Heart right ventricle (tissue), 16 donors: Measurements from ENCODE around the gene ST6GALNAC3. TPM values are rescaled to one million over a fixed set of nuclear protein-coding genes. Genes with fewer than 3 reads are reported as not detected.

Source experiments
- ATAC-seq, 8 donors: fragments of 200-7000 bp; cut with Tn5 transposase; one replicate each; pipeline ENCODE4 v1.9.1; 2020; ENCODE audit warnings: mild to moderate bottlenecking in 8 of 8, moderate library complexity in 8 of 8, moderate number of reproducible peaks in 1 of 8
- DNase-seq, 2 donors: peaks; one replicate each; pipeline ENCODE4 v3.0.0-alpha.2; 2020
- H3K27ac ChIP-seq, 10 donors: fragments of 200-600 bp; sonication (generic) in 2 of 10; one replicate each; pipeline versions ENCODE4 v1.5.0 to v1.8.0; 2020 to 2022; ENCODE audit warnings: mild to moderate bottlenecking in 3 of 10
- H3K27me3 ChIP-seq, 7 donors: fragments of 200-600 bp; one replicate each; pipeline ENCODE4 v1.8.0; 2021 to 2022; ENCODE audit warnings: mild to moderate bottlenecking in 2 of 7
- H3K36me3 ChIP-seq, 9 donors: fragments of 200-600 bp; sonication (generic) in 1 of 9; one replicate each; pipeline versions ENCODE4 v1.5.0 to v1.8.0; 2020 to 2022; ENCODE audit warnings: mild to moderate bottlenecking in 2 of 9
- H3K4me1 ChIP-seq, 9 donors: fragments of 200-600 bp; sonication (generic) in 1 of 9; one replicate each; pipeline versions ENCODE4 v1.5.0 to v1.8.0; 2020 to 2022; ENCODE audit warnings: mild to moderate bottlenecking in 4 of 9
- H3K4me3 ChIP-seq, 10 donors: fragments of 200-600 bp; sonication (generic) in 2 of 10; one replicate each; pipeline versions ENCODE4 v1.5.0 to v1.8.0; 2020 to 2022; ENCODE audit warnings: mild to moderate bottlenecking in 7 of 10, moderate library complexity in 2 of 10
- H3K9me3 ChIP-seq, 11 donors: fragments of 200-600 bp in 10 of 11; sonication (generic) in 2 of 11; one replicate each; pipeline versions ENCODE4 v1.5.0 to v1.8.0; 2013 to 2022; ENCODE audit warnings: mild to moderate bottlenecking in 2 of 11, control low read depth in 1 of 11, moderate library complexity in 1 of 11
- WGBS, 2 donors: extraction: QIAGEN DNeasy Blood & Tissue Kit; methylation state at CpG; one replicate each; pipeline ENCODE4 v1.1.7; 2013; ENCODE audit warnings: inconsistent platforms in 1 of 2; 5-methylcytosine and 5-hydroxymethylcytosine counted together
- intact Hi-C, 10 donors: fragments of 100-400 bp; cut with DNase I; formaldehyde crosslinking; loops; one replicate each; pipeline versions ENCODE4 v1.11.1 to v1.14.2; 2022
- polyA plus RNA-seq, 2 donors: library from polyadenylated mRNA; stranded (reverse); fragments of 200-250 nt; gene quantifications; one replicate each; pipeline ENCODE4 v1.2.3, GENCODE V29; 2013
- total RNA-seq, 10 donors: library from RNA; stranded (reverse); fragmentation: NEBNext Ultra II Directional in 3 of 10; extraction: Animal tissue kit (Norgen Biotek cat#: 25700) in 3 of 10; gene quantifications; one replicate each; pipeline versions ENCODE4 v1.2.1 to v1.2.4, GENCODE V29; 2021 to 2023
- TF ChIP-seq, protein P1 (sequence below), 9 donors: fragments of 200-600 bp; sonication (generic) in 2 of 9; IDR thresholded peaks; one replicate each; pipeline versions ENCODE4 v1.5.0 to v1.8.0; 2021 to 2022; ENCODE audit warnings: antibody characterized with exemption in 9 of 9, mild to moderate bottlenecking in 5 of 9, moderate library complexity in 1 of 9
- donor health status: Arrhythmogenic right ventricular cardiomyopathy.
- donor health status: ischemic (EF 13 %, LVEDD 7.1; RV severe dilation, severe dysfunction).
- donor health status: healthy with polysubstance abuse.
- donor health status: DM: no; HTN: yes; CAD: no.
- donor health status: DM: no; HTN: no; CAD: no.
- donor health status: ischemic (EF 25% LVEDD 6.9; RV normal size, moderate dysfunction).
- donor health status: ischemic (EF 25% LVEDD 5.7; RV mildly dilated, moderate dysfunction).
- donor health status: healthy.
- donor health status: DM: yes; HTN: yes; CAD: no.
- donor health status: Ischemic cardiomyopathy.
- donor health status: ischemic (EF 35%, LVEDD 5.7; RV mildly dilated, moderate dysfunction).
- donor health status: nonischemic (EF 11% LVEDD 7.7; RV severe dilation, severe dysfunction).
- donor health status: DM: yes; HTN: yes; CAD: no.
- donor health status: PGD.
- donor health status: ischemic (EF 29% LVEDD 5.4; RV normal size, mild dysfunction).
- donor health status: nonischemic (EF 23%, LVEDD 6.1; RV moderate dilation, normal function).

Gene ST6GALNAC3
- total and polyA plus RNA-seq, 12 donors: 2.8 to 10.3 (median 4.8) TPM

DNA sequence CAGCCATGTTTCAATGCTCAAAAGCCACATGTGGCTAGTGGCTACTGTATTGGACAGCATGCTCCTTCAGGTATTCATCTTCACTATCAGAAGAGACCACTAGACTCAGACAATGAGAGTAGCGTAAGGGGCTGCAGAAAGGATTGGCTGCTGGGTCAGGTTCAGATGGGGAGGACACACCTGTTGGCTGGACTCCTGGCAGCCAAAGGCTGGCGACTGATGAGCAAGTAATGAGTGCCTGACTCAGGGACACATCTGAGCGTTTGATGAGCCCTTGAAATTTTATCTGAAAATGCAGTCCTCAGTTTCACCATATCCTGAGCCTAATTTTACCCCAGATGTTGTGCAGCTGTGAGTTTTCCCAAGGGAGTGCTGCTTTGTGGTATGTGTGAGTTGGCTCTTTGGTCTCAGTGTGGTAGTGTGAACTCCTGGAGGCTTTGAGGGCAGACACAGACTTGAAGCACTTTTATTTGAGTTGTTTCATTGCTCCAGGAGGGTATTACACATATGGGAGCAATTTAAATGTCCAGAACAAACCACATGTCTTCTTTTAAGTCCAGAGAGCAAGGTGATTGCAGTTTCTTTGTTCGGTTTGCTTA lies 9.6 kb downstream of the ST6GALNAC3 start:
- no peak for DNase-seq
- H3K4me3 ChIP-seq: no peak overlapping the region
- intact Hi-C loops: loop anchor here in 2 of 10 donors (5.0 kb wide), 1 partner anchor 53 kb away; no protein-coding TSS in a partner anchor
- H3K27me3 ChIP-seq: no peaks in the 10 kb centered on the region
- ATAC-seq: no peak
- 71 to 89% methylated on average over 4 of the region's 4 CpGs for WGBS, 2 donors
- peaks cover 0 to 14% (median 0%) of the 10 kb centered on the region in 9 donors for H3K4me1 ChIP-seq
- no peak overlapping the region for H3K27ac ChIP-seq
- H3K36me3 ChIP-seq: no peaks in the 10 kb centered on the region
- H3K9me3 ChIP-seq: no peaks in the 10 kb centered on the region
- TF ChIP-seq, protein P1, sequence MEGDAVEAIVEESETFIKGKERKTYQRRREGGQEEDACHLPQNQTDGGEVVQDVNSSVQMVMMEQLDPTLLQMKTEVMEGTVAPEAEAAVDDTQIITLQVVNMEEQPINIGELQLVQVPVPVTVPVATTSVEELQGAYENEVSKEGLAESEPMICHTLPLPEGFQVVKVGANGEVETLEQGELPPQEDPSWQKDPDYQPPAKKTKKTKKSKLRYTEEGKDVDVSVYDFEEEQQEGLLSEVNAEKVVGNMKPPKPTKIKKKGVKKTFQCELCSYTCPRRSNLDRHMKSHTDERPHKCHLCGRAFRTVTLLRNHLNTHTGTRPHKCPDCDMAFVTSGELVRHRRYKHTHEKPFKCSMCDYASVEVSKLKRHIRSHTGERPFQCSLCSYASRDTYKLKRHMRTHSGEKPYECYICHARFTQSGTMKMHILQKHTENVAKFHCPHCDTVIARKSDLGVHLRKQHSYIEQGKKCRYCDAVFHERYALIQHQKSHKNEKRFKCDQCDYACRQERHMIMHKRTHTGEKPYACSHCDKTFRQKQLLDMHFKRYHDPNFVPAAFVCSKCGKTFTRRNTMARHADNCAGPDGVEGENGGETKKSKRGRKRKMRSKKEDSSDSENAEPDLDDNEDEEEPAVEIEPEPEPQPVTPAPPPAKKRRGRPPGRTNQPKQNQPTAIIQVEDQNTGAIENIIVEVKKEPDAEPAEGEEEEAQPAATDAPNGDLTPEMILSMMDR (IDR thresholded peaks at IDR 0.05): no peak

DNA sequence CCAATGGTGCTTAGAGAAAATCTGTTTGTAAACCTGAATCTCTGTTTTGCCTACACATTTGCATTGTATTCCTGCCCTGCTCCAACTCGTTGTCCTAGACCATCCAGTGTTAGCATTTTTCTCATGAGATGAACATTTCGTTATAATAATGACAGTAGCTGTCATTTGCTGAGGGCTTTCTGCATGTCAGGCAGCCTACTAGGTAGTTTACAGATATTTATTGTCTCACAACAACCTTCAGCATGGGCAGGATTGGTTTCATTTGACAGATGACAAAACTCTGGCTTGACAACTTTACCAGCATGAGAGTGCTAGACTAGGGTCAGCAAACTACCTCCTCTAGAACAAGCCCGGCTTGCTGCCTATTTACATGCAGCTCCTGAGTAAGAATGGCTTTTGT lies 10.1 kb downstream of the ST6GALNAC3 start:
- H3K27ac ChIP-seq: no peak overlapping the region
- 75 to 88% methylated on average over 3 of the region's 3 CpGs for WGBS, 2 donors
- intact Hi-C loops: loop anchor here in 2 of 10 donors (5.0 kb wide), 1 partner anchor 53 kb away; no protein-coding TSS in a partner anchor

DNA sequence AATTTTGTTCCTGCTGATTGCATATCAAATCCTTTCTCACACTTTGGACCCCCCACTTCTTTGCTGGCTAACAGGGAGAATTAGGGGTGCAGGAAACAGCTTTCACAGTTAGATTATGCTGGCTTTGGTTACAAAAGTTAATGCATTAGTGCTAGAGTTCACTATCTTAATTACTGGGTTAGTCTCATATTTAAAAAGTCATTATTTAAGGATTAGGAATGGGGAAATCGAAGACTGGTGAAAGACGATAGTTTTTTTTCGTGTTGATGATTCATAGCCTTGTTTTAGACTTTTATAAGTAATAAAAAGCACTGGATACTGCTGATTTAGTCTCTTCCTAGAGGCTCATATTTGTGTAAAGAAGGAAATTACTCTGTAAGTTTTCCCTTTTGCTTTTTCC lies 11.6 kb downstream of the ST6GALNAC3 start:
- no peak overlapping the region for H3K27ac ChIP-seq
- H3K9me3 ChIP-seq: no peaks in the 10 kb centered on the region
- H3K4me1 ChIP-seq: peaks cover 0 to 9% (median 0%) of the 10 kb centered on the region in 9 donors
- intact Hi-C loops: no loop called here
- no peaks in the 10 kb centered on the region for H3K36me3 ChIP-seq
- no peak for DNase-seq
- no peak for ATAC-seq
- 84 to 87% methylated on average over 3 of the region's 3 CpGs for WGBS, 2 donors
- H3K27me3 ChIP-seq: no peaks in the 10 kb centered on the region
- TF ChIP-seq, protein P1 (IDR thresholded peaks at IDR 0.05): no peak
- no peak overlapping the region for H3K4me3 ChIP-seq

More for the DNA sequence above, 10.1 kb downstream of the ST6GALNAC3 start:
- TF ChIP-seq, protein P1 (IDR thresholded peaks at IDR 0.05): no peak
- Histone ChIP-seq H3K4me1 (peaks cover 0 to 14% (median 0%) of the 10 kb centered on the region in 9 donors), H3K9me3 (no peaks in the 10 kb centered on the region), H3K4me3 (no peak overlapping the region), H3K36me3 (no peaks in the 10 kb centered on the region), H3K27me3 (no peaks in the 10 kb centered on the region)
- DNase-seq (no peak), ATAC-seq (no peak)

DNA sequence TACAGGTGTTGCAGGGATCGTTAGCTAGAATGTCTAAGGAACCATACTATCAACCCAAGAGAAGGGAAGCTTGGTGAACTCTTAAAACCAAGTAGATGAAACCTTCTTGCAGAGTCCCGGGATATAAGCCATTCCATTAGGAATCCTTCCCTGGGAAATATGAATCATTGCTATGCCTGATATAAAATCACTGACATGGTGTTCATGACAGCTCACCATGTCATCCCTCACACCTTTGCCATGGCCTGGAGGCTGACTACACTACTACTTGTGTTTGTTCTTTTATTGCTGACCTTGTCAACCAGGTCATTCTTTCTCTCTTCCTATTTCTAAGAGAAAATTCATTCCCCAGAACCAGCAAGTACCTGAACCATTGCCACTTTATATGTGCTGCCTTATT lies 12.1 kb downstream of the ST6GALNAC3 start:
- intact Hi-C loops: no loop called here
- Histone ChIP-seq H3K27me3 (no peaks in the 10 kb centered on the region), H3K36me3 (no peaks in the 10 kb centered on the region), H3K27ac (no peak overlapping the region), H3K9me3 (no peaks in the 10 kb centered on the region), H3K4me3 (no peak overlapping the region), H3K4me1 (peaks cover 0 to 9% (median 0%) of the 10 kb centered on the region in 9 donors)
- DNase-seq (no peak), ATAC-seq (no peak)
- 86 to 87% methylated on average over 2 of the region's 2 CpGs for WGBS, 2 donors
- TF ChIP-seq, protein P1 (IDR thresholded peaks at IDR 0.05): no peak
